Left cardiac atrium (tissue), 4 donors: ENCODE measurements around the gene RHEX. TPM values are rescaled to one million over a fixed set of nuclear protein-coding genes. Genes with fewer than 3 reads are reported as not detected.

Experiments
- ATAC-seq, 2 donors: fragments of 200-7000 bp; cut with Tn5 transposase; one replicate each; pipeline ENCODE4 v1.9.1; 2020; ENCODE audit warnings: mild to moderate bottlenecking in 2 of 2, moderate library complexity in 2 of 2
- DNase-seq: peaks from one replicate; pipeline ENCODE4 v3.0.0-alpha.2; 2020
- intact Hi-C, 2 donors: fragments of 100-400 bp; cut with DNase I; formaldehyde crosslinking; loops; one replicate each; pipeline versions ENCODE4 v1.14.1 to v1.15.1; 2022 to 2023
- total RNA-seq, 2 donors: library from RNA; stranded (reverse); fragmentation: NEBNext Ultra II Directional; extraction: Animal tissue kit (Norgen Biotek cat#: 25700); gene quantifications; one replicate each; pipeline ENCODE4 v1.2.1, GENCODE V29; 2021
- donor health status: DM: no; HTN: yes; CAD: no.
- donor health status: DM: no; HTN: yes; CAD: no; lungs with severe emphysema.
- donor health status: DM: yes; HTN: yes; CAD: no.
- donor health status: Dilated cardiomyopathy.

RHEX gene
- total RNA-seq, 2 donors from 2014 or later, result 0.71 to 1.8 TPM

- DNase-seq, result no peak
- intact Hi-C loops, result no loop called here
- no peak for ATAC-seq
Measured at GRCh38 chr1:206080026-206080820, 27.2 kb downstream of the RHEX start.

GRCh38 chr1:206081856-206082255 is 28.9 kb downstream of the RHEX start:
- intact Hi-C loops, result no loop called here
- ATAC-seq (no peak), DNase-seq (no peak)

- ATAC-seq (no peak), DNase-seq (no peak)
- intact Hi-C loops, result no loop called here
Measured at GRCh38 chr1:206082831-206083695, 30.1 kb downstream of the RHEX start.

GRCh38 chr1:206083750-206084149 is 30.8 kb downstream of the RHEX start:
- DNase-seq, result no peak
- intact Hi-C loops, result no loop called here
- no peak for ATAC-seq

- DNase-seq (no peak), ATAC-seq (no peak)
- intact Hi-C loops, result no loop called here
Measured at GRCh38 chr1:206087091-206087490, 34.1 kb downstream of the RHEX start.

GRCh38 chr1:206089341-206089740 is 36.4 kb downstream of the RHEX start:
- DNase-seq, result no peak

GRCh38 chr1:206094024-206094423 is 41.1 kb downstream of the RHEX start:
- intact Hi-C loops, result no loop called here
- no peak for ATAC-seq
- DNase-seq, result no peak

More at GRCh38 chr1:206089341-206089740, 36.4 kb downstream of the RHEX start:
- intact Hi-C loops, result no loop called here
- no peak for ATAC-seq

- intact Hi-C loops, result no loop called here
- DNase-seq (no peak), ATAC-seq (no peak)
Measured at GRCh38 chr1:206097381-206097780, 44.4 kb downstream of the RHEX start.

GRCh38 chr1:206098242-206098919 is 45.4 kb downstream of the RHEX start:
- DNase-seq, result no peak
- no peak for ATAC-seq
- intact Hi-C loops, result no loop called here

GRCh38 chr1:206100226-206100815 is 47.3 kb downstream of the RHEX start:
- intact Hi-C loops, result loop anchor here in 1 of 2 donors (10.0 kb wide), 2 partner anchors 306 to 436 kb away; no protein-coding TSS in a partner anchor
- DNase-seq, result no peak
- peak in 1 of 2 donors; percentile 23 for ATAC-seq

GRCh38 chr1:206101351-206102045 is 48.5 kb downstream of the RHEX start:
- ATAC-seq, result no peak
- DNase-seq, result no peak
- intact Hi-C loops, result loop anchor here in 1 of 2 donors (10.0 kb wide), 2 partner anchors 307 to 437 kb away; no protein-coding TSS in a partner anchor

- intact Hi-C loops, result loop anchor here in 1 of 2 donors (10.0 kb wide), 2 partner anchors 308 to 438 kb away; no protein-coding TSS in a partner anchor
- no peak for DNase-seq
- no peak for ATAC-seq
Measured at GRCh38 chr1:206102292-206102936, 49.4 kb downstream of the RHEX start.

GRCh38 chr1:206103979-206104378 is 51.0 kb downstream of the RHEX start:
- no peak for ATAC-seq
- intact Hi-C loops, result loop anchor here in 1 of 2 donors (10.0 kb wide), 2 partner anchors 309 to 439 kb away; no protein-coding TSS in a partner anchor
- no peak for DNase-seq

GRCh38 chr1:206105464-206105995 is 52.6 kb downstream of the RHEX start:
- ATAC-seq, result no peak
- intact Hi-C loops, result loop anchor here (5.0 to 10.0 kb wide), 3 partner anchors 123 to 441 kb away; no protein-coding TSS in a partner anchor
- no peak for DNase-seq

- intact Hi-C loops, result loop anchor here (1.0 to 10.0 kb wide), 6 partner anchors 76 to 442 kb away; no protein-coding TSS in a partner anchor
- ATAC-seq (peak; percentile 87 to 94), DNase-seq (peak; percentile 85)
Measured at GRCh38 chr1:206106328-206107167, 53.6 kb downstream of the RHEX start.

GRCh38 chr1:206107168-206107544 is 54.2 kb downstream of the RHEX start:
- no peak for ATAC-seq
- DNase-seq, result no peak
- intact Hi-C loops, result loop anchor here (2.0 to 10.0 kb wide), 5 partner anchors 122 to 442 kb away; no protein-coding TSS in a partner anchor
